Gastrocnemius medialis (tissue), 4 donors: Measurements from ENCODE around the gene PRRT1.

Source experiments
- CTCF ChIP-seq, 5 experiments: fragments of 450-650 bp in 3 of 5; fragments of 200-600 bp in 2 of 5; sonication (generic) in 2 of 5; IDR thresholded peaks in 4 of 5; conservative IDR thresholded peaks in 1 of 5; 1 replicate in 4 of 5; 2 replicates in 1 of 5; pipeline ENCODE4 v1.5.1; 2016 to 2019; ENCODE audit warnings: antibody characterized with exemption in 5 of 5, mild to moderate bottlenecking in 3 of 5, moderate library complexity in 3 of 5
- POLR2A ChIP-seq, 2 donors: fragments of 450-650 bp; IDR thresholded peaks; one replicate each; pipeline ENCODE4 v1.6.1; 2017; ENCODE audit warnings: antibody characterized with exemption in 2 of 2, mild to moderate bottlenecking in 2 of 2, moderate library complexity in 2 of 2

DNA sequence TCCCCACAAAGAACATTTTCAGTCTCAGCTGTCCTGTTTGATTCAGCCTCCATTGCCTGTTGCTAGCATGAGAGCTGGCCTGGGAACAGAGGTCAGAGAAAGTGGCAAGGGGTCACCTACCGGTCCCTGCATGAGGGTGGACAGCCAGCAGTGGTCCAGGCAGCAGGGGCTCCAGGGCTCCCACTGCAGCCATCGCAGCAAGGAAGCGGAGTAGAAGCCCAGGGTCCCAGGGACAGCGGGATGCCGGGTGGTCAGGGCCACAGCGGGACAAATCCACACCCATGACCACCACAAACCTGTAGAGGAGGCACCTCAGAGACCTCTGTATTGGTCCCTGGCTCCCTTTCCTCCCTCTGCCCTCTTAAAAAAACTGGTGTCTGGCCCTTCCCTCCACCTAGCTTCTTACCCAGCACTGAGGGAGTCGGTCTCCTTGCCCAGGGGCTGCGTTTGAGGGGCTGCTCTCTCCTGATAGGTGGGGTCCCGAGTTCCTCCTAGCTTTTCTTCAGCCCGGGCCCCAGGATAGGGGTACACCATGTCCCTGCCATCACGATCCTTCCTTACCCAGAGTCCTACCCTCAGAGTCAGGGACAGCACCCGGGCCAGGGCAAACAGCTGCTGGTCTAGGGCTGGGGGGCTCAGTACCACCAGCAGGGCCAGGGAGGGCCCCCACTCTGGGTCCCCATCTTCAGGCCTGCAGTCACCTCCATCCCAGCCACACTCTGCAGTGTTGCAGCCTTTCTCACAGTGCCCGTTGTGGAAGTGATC is 49.2 kb upstream of the PRRT1 start:
- no peak for TF ChIP-seq CTCF (IDR thresholded peaks at IDR 0.05 in 4 of 5, conservative IDR thresholded peaks at IDR 0.05 in 1 of 5)
- no peak for TF ChIP-seq POLR2A (IDR thresholded peaks at IDR 0.05)
